A549 (cell line): Measurements from ENCODE around the gene STIM1. TPM values are rescaled to one million over a fixed set of nuclear protein-coding genes. Genes with fewer than 3 reads are reported as not detected.

Experiments
- ATAC-seq, 2 experiments: fragments of 200-7000 bp in 1 of 2; fragments of >200 bp in 1 of 2; cut with Nextera tagmentation in 1 of 2; cut with Tn5 transposase in 1 of 2; 3 replicates each; pipeline versions ENCODE4 v1.8.0 to v1.9.1; 2018 to 2020; ENCODE audit warnings: mild to moderate bottlenecking in 1 of 2, moderate library complexity in 1 of 2
- CTCF ChIA-PET: fragments of 300-600 bp; sonication (Branson Sonifier 250); formaldehyde crosslinking; extraction: SDS; loops from one replicate; lab custom pipeline; 2021; ENCODE audit warnings: antibody characterized with exemption, inconsistent platforms; lab: Yijun Ruan, JAX
- POLR2A ChIA-PET: fragments of 350-600 bp; formaldehyde crosslinking; extraction: SDS; loops from one replicate; lab custom pipeline; 2021; ENCODE audit warnings: antibody characterized with exemption, inconsistent platforms; lab: Yijun Ruan, JAX
- DNase-seq, 2 experiments: peaks; one replicate each; pipeline versions ENCODE4 v3.0.0 to v3.0.0-alpha.2; 2011 to 2016; ENCODE audit warnings: low read depth in 1 of 2, low spot score in 1 of 2
- FAIRE-seq: peaks from 2 replicates; lab custom pipeline; 2011; peaks lifted over from hg19 to GRCh38; lab: Jason Lieb, UNC
- H3K27ac ChIP-seq, 2 experiments: fragments of >200 bp; sonication (Bioruptor Twin); formaldehyde crosslinking; 3 replicates each; pipeline ENCODE4 v1.5.1; 2016 to 2017
- H3K4me1 ChIP-seq: fragments of >200 bp; sonication (Bioruptor Twin); formaldehyde crosslinking; 3 replicates; pipeline ENCODE4 v1.6.1; 2016
- H3K4me2 ChIP-seq: fragments of >200 bp; sonication (Bioruptor Twin); formaldehyde crosslinking; 3 replicates; pipeline ENCODE4 v1.6.1; 2016
- H3K4me3 ChIP-seq: fragments of >200 bp; sonication (Bioruptor Twin); formaldehyde crosslinking; 3 replicates; pipeline ENCODE4 v1.5.1; 2016
- H3K9me3 ChIP-seq: fragments of >200 bp; sonication (Bioruptor Twin); formaldehyde crosslinking; 3 replicates; pipeline ENCODE4 v1.6.1; 2016
- CHD2 ChIP-seq: fragments of 150-350 bp; IDR thresholded peaks from 2 replicates; pipeline ENCODE4 v1.6.1; 2014; ENCODE audit warnings: low read length; ENCODE audit not compliant: partially characterized antibody
- CHD4 ChIP-seq: fragments of 200-600 bp; sonication (generic); IDR thresholded peaks from 2 replicates; pipeline ENCODE4 v1.6.1; 2016; ENCODE audit warnings: antibody characterized with exemption, mild to moderate bottlenecking, borderline replicate concordance
- EHMT2 ChIP-seq: fragments of 200-600 bp; sonication (generic); IDR thresholded peaks from 2 replicates; pipeline ENCODE4 v1.6.1; 2016; ENCODE audit warnings: antibody characterized with exemption, low read depth, mild to moderate bottlenecking, moderate library complexity
- EP300 ChIP-seq, 2 experiments: fragments of >200 bp; sonication (Bioruptor Twin); formaldehyde crosslinking; IDR thresholded peaks; 2 replicates in 1 of 2; 3 replicates in 1 of 2; pipeline ENCODE4 v1.6.1; 2016 to 2017
- FOSB ChIP-seq: fragments of 250-450 bp; sonication (Bioruptor Pico); IDR thresholded peaks from 2 replicates; pipeline ENCODE4 v1.5.0; 2020; ENCODE audit warnings: mild to moderate bottlenecking, moderate library complexity
- FOSL2 ChIP-seq, 2 experiments: fragments of 450-650 bp in 1 of 2; fragments of >200 bp in 1 of 2; sonication (Bioruptor Twin) in 1 of 2; formaldehyde crosslinking; IDR thresholded peaks; 2 replicates each; pipeline versions ENCODE4 v1.5.0 to v1.6.1; 2016 to 2020; ENCODE audit warnings: mild to moderate bottlenecking in 1 of 2, moderate library complexity in 1 of 2
- FOXS1 ChIP-seq: fragments of 250-450 bp; sonication (Bioruptor Pico); IDR thresholded peaks from 2 replicates; pipeline ENCODE4 v1.5.0; 2020; ENCODE audit warnings: mild to moderate bottlenecking, moderate library complexity
- HEYL ChIP-seq: fragments of 250-450 bp; sonication (Bioruptor Pico); IDR thresholded peaks from 2 replicates; pipeline ENCODE4 v1.8.0; 2021; ENCODE audit warnings: mild to moderate bottlenecking, moderate library complexity
- HOXA7 ChIP-seq: fragments of 250-450 bp; sonication (Bioruptor Pico); IDR thresholded peaks from 2 replicates; pipeline ENCODE4 v1.5.0; 2020; ENCODE audit warnings: mild to moderate bottlenecking, moderate library complexity
- HOXB13 ChIP-seq: fragments of 250-450 bp; sonication (Bioruptor Pico); IDR thresholded peaks from 2 replicates; pipeline ENCODE4 v1.5.0; 2020; ENCODE audit warnings: low read depth, mild to moderate bottlenecking, moderate library complexity
- JUNB ChIP-seq: fragments of >200 bp; sonication (Bioruptor Twin); formaldehyde crosslinking; IDR thresholded peaks from 2 replicates; pipeline ENCODE4 v1.6.1; 2016
- KDM1A ChIP-seq: fragments of 200-600 bp; sonication (generic); IDR thresholded peaks from 2 replicates; pipeline ENCODE4 v1.6.1; 2016; ENCODE audit warnings: low read depth, mild to moderate bottlenecking
- NPAS2 ChIP-seq: fragments of 250-450 bp; sonication (Bioruptor Pico); IDR thresholded peaks from 2 replicates; pipeline ENCODE4 v1.8.0; 2022; ENCODE audit warnings: mild to moderate bottlenecking, moderate library complexity, borderline replicate concordance
- PHF8 ChIP-seq: fragments of 200-600 bp; sonication (generic); IDR thresholded peaks from 2 replicates; pipeline ENCODE4 v1.6.1; 2016; ENCODE audit warnings: low read depth, mild to moderate bottlenecking, antibody characterized with exemption, moderate library complexity, borderline replicate concordance
- POLR2A ChIP-seq: IDR thresholded peaks from 2 replicates; pipeline ENCODE4 v1.6.1; 2012; ENCODE audit warnings: mild to moderate bottlenecking, low read length
- POLR2AphosphoS2 ChIP-seq: conservative IDR thresholded peaks from 2 replicates; pipeline ENCODE4 v1.6.1; 2012; ENCODE audit warnings: low read length, improper control_type of control experiment, inconsistent platforms
- RARB ChIP-seq: fragments of 250-450 bp; sonication (Bioruptor Pico); IDR thresholded peaks from 2 replicates; pipeline ENCODE4 v1.8.0; 2021; ENCODE audit warnings: mild to moderate bottlenecking, moderate library complexity
- RCOR1 ChIP-seq: fragments of 150-350 bp; IDR thresholded peaks from 2 replicates; pipeline ENCODE4 v1.6.1; 2014; ENCODE audit warnings: antibody characterized with exemption, low read length, low read depth
- RFX5 ChIP-seq: fragments of 450-650 bp; IDR thresholded peaks from 2 replicates; pipeline ENCODE4 v1.7.1; 2014; ENCODE audit warnings: antibody characterized with exemption, mild to moderate bottlenecking, moderate library complexity
- SREBF2 ChIP-seq: fragments of 450-650 bp; IDR thresholded peaks from 2 replicates; pipeline ENCODE4 v1.6.1; 2014; ENCODE audit warnings: mild to moderate bottlenecking, moderate library complexity
- ZNF302 ChIP-seq: fragments of 250-450 bp; sonication (Bioruptor Pico); IDR thresholded peaks from 2 replicates; pipeline ENCODE4 v1.9.0; 2021; ENCODE audit warnings: inconsistent platforms, mild to moderate bottlenecking, moderate library complexity
- WGBS: methylation state at CpG from one replicate; pipeline ENCODE4 v1.1.6; 2017; ENCODE audit errors: missing lambda C conversion rate; 5-methylcytosine and 5-hydroxymethylcytosine counted together
- polyA plus RNA-seq, 4 experiments: library from polyadenylated mRNA; depleted of rRNA in 3 of 4; stranded (reverse); fragments of >200 nt; fragmentation: RNase III in 1 of 4; extraction: RNeasy Plus Mini Kit Qiagen cat#74134 plus additional on column Dnase treatment in 1 of 4; gene quantifications; 2 replicates in 3 of 4; 3 replicates in 1 of 4; pipeline ENCODE4 v1.2.3, GENCODE V29; 2011 to 2017
- TF ChIP-seq, protein P1 (sequence below): fragments of 250-450 bp; sonication (Bioruptor Pico); IDR thresholded peaks from 2 replicates; pipeline ENCODE4 v1.5.0; 2020; ENCODE audit warnings: low read depth, mild to moderate bottlenecking, moderate library complexity
- TF ChIP-seq, protein P2 (sequence below): IDR thresholded peaks from 2 replicates; pipeline ENCODE4 v1.6.1; 2012
- TF ChIP-seq, protein P3 (sequence below): fragments of >200 bp; sonication (Bioruptor Twin); formaldehyde crosslinking; IDR thresholded peaks from 3 replicates; pipeline ENCODE4 v1.5.1; 2016

Gene STIM1
- polyA plus RNA-seq, 2 of the 4 experiments (the other 2 are of a cell fraction) = 35.2 to 38.7 TPM

DNA sequence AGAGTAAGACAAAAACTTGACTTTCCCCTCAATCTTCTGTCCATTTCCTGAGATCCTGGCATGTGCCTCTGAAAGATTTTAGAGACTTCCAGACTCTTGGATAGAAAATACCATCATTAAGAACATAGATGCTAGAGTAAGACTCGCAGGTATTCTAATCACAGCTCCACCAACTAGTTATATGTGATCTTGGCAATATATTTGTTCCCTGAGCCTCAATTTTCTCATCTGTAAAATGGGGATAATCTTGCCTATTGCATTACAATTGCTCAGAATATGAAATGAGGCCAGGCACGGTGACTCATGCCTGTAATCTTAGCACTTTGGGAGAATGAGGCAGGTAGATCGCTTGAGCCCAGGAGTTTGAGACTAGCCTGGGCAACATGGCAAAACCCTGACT lies 25.4 kb upstream of the STIM1 start:
- Histone ChIP-seq H3K27ac (no peak overlapping the region), H3K9me3 (no peaks in the 10 kb centered on the region), H3K4me3 (no peak overlapping the region), H3K4me1 (peaks cover 4% of the 10 kb centered on the region; the same call in 1 of the 3 replicates), H3K4me2 (no peak overlapping the region)
- TF ChIP-seq, protein P1, sequence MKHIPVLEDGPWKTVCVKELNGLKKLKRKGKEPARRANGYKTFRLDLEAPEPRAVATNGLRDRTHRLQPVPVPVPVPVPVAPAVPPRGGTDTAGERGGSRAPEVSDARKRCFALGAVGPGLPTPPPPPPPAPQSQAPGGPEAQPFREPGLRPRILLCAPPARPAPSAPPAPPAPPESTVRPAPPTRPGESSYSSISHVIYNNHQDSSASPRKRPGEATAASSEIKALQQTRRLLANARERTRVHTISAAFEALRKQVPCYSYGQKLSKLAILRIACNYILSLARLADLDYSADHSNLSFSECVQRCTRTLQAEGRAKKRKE (CRISPR knock-in tag) = no peak
- TF ChIP-seq ZNF302 (CRISPR knock-in tag) (no peak), KDM1A (peak; percentile 83; the same call in 1 of the 2 replicates), EP300 (IDR thresholded peaks at IDR 0.05) (no peak), POLR2A (no peak), RCOR1 (no peak)
- ChIA-PET CTCF (interaction anchor here (1.1 to 1.8 kb wide), 2 partner anchors 12 to 243 kb away, joined by 6 to 7 read pairs; partner anchors contain the start of gene RHOG), POLR2A (interaction anchor here (3.4 kb wide), 1 partner anchor 11 kb away, joined by 14 read pairs; the partner anchor contains the start of gene RHOG)
- FAIRE-seq (no peak), DNase-seq (no peak), ATAC-seq (no peak)
- 91% methylated on average over 3 of the region's 3 CpGs for WGBS

DNA sequence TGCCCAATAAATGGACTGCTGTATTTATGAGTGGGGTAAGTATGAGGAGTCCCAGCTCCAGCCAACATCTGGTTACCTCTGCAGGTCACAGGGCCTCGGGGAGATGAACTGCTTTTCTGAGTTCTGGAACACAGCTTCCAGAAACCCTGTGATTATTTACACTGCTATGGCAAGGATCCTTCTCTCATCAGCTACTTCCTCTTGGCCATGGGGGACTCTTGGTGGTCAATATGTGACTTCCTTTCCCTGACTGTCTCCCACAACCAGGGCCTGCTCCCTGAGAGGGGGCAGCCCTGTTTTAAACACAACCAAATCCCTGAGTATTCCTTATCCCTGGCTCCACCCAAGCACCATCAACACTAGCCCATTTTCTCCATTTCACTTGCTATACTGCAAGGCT lies 24.7 kb upstream of the STIM1 start:
- WGBS = 100% methylated on average over 1 of the region's 1 CpG

DNA sequence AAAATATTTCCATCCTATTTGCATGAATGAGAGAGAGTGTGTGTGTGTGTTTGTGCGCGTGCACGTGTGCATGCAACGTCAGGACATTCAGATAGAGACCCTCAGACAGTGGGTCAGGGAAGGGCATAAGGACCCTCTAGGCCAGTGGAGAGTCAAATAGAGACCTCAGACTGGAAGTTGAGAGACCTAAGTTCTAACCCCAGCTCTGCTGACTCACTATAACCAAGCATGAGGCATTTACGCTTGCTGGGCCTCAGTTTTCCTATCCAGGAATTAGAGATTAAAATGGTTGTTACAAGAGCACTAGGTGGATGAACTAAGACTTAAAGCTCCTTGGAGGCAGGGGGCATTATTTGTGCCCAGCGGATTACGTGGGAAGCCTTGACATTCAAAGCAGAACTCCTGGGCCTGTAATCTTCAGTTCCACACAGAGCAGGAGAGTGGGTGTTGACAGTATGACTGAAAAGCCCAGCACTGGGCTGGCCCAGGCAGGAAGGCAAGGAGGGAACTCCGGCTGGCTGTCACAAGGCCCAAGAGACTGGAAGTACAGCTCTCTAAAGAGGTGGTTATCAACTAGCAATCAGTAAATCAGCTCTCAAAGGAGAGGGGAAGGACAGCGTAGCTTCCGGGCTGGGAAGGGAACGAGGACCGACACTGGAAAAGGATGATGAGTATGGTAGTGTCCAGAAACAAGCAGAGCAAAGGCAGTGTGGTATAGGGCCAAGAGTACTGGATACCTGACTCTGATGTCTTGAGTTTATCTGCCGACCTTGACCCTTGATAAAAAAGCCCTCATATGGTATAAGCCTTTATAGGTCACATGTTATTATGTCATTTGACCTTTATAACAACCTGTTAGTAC lies 23.9 kb upstream of the STIM1 start:
- ATAC-seq (peak in 1 of 2 experiments; percentile 12; a peak in 1 of 6 replicates), DNase-seq (no peak), FAIRE-seq (no peak)
- Histone ChIP-seq H3K27ac (0 out of 6 replicates have a peak overlapping the region, but pooled peaks of 1 of the 2 experiments have one; percentile 8), H3K9me3 (no peaks in the 10 kb centered on the region), H3K4me3 (no peak overlapping the region), H3K4me1 (peaks cover 10% of the 10 kb centered on the region; the same call in 2 of the 3 replicates), H3K4me2 (no peak overlapping the region)
- 89% methylated on average over 13 of the region's 13 CpGs for WGBS
- ChIA-PET CTCF (interaction anchor here (0.6 to 2.8 kb wide), 7 partner anchors 9 to 241 kb away, joined by 3 to 18 read pairs (median 6); partner anchors contain the start of genes PGAP2, RHOG and STIM1), POLR2A (interaction anchor here (0.9 to 3.4 kb wide), 2 partner anchors 9 to 23 kb away, joined by 3 to 14 read pairs; partner anchors contain the start of gene RHOG)
- TF ChIP-seq CHD4 (no peak), CHD2 (no peak), POLR2A (no peak)

More for the DNA sequence above, 24.7 kb upstream of the STIM1 start:
- no peak for ATAC-seq
- no peaks in the 10 kb centered on the region for H3K9me3 ChIP-seq
- ChIA-PET POLR2A (interaction anchor here (0.9 to 3.4 kb wide), 2 partner anchors 10 to 24 kb away, joined by 3 to 14 read pairs; partner anchors contain the start of gene RHOG), CTCF (interaction anchor here (1.0 to 2.8 kb wide), 5 partner anchors 10 to 242 kb away, joined by 4 to 18 read pairs (median 7); partner anchors contain the start of genes RHOG and STIM1)
- H3K4me1 ChIP-seq = peaks cover 10% of the 10 kb centered on the region; the same call in 2 of the 3 replicates
- H3K27ac ChIP-seq = no peak overlapping the region
- no peak for FAIRE-seq
- H3K4me2 ChIP-seq = no peak overlapping the region
- DNase-seq = no peak
- no peak overlapping the region for H3K4me3 ChIP-seq
- TF ChIP-seq PHF8 = no peak
- no peak for TF ChIP-seq NPAS2 (CRISPR knock-in tag)
- no peak for TF ChIP-seq JUNB
- TF ChIP-seq, protein P2, sequence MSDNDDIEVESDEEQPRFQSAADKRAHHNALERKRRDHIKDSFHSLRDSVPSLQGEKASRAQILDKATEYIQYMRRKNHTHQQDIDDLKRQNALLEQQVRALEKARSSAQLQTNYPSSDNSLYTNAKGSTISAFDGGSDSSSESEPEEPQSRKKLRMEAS = no peak
- TF ChIP-seq HOXA7 (CRISPR knock-in tag) = no peak
- TF ChIP-seq HOXB13 (CRISPR knock-in tag) = no peak
- TF ChIP-seq RARB (CRISPR knock-in tag) = no peak
- TF ChIP-seq HEYL (CRISPR knock-in tag) = no peak
- TF ChIP-seq RFX5 = no peak
- no peak for TF ChIP-seq POLR2AphosphoS2
- TF ChIP-seq FOXS1 = no peak
- TF ChIP-seq FOSB (CRISPR knock-in tag) = no peak
- no peak for TF ChIP-seq FOSL2 (IDR thresholded peaks at IDR 0.05)
- TF ChIP-seq FOSL2 (CRISPR knock-in tag; IDR thresholded peaks at IDR 0.05) = no peak
- no peak for TF ChIP-seq SREBF2
- no peak for TF ChIP-seq EHMT2
- TF ChIP-seq, protein P3, sequence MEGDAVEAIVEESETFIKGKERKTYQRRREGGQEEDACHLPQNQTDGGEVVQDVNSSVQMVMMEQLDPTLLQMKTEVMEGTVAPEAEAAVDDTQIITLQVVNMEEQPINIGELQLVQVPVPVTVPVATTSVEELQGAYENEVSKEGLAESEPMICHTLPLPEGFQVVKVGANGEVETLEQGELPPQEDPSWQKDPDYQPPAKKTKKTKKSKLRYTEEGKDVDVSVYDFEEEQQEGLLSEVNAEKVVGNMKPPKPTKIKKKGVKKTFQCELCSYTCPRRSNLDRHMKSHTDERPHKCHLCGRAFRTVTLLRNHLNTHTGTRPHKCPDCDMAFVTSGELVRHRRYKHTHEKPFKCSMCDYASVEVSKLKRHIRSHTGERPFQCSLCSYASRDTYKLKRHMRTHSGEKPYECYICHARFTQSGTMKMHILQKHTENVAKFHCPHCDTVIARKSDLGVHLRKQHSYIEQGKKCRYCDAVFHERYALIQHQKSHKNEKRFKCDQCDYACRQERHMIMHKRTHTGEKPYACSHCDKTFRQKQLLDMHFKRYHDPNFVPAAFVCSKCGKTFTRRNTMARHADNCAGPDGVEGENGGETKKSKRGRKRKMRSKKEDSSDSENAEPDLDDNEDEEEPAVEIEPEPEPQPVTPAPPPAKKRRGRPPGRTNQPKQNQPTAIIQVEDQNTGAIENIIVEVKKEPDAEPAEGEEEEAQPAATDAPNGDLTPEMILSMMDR = no peak
